HepG2 (cell line): ENCODE data around the gene LILRB2. TPM values are rescaled to one million over a fixed set of nuclear protein-coding genes. Genes with fewer than 3 reads are reported as not detected.

Experiments
- ATAC-seq: fragments of 200-7000 bp; cut with Tn5 transposase; 3 replicates; pipeline ENCODE4 v1.9.1; 2020; ENCODE audit warnings: mild to moderate bottlenecking, moderate library complexity
- BruUV-seq: library from RNA; stranded (reverse); fragments of 400-500 nt; replicated peaks from 2 replicates; lab custom pipeline; 2021; lab: Mats Ljungman, UMichigan
- CTCF ChIA-PET: fragments of 300-600 bp; formaldehyde crosslinking; extraction: SDS; loops from one replicate; lab custom pipeline; 2021; ENCODE audit warnings: low total read pairs, inconsistent platforms, low intra/inter-chr PET ratio; lab: Yijun Ruan, JAX
- POLR2A ChIA-PET: fragments of 350-600 bp; sonication (Branson Sonifier 250); formaldehyde crosslinking; loops from one replicate; lab custom pipeline; 2020; ENCODE audit warnings: antibody characterized with exemption, inconsistent platforms; lab: Yijun Ruan, JAX
- DNase-seq: peaks from one replicate; pipeline ENCODE4 v3.0.0-alpha.2; 2015; ENCODE audit warnings: low spot score
- FAIRE-seq: peaks from 3 replicates; lab custom pipeline; 2011; peaks lifted over from hg19 to GRCh38; lab: Jason Lieb, UNC
- H2AFZ ChIP-seq: one replicate; pipeline ENCODE4 v1.6.1; 2011; ENCODE audit warnings: low read length, inconsistent platforms
- H3K27ac ChIP-seq: fragments of 300-600 bp; 3 replicates; pipeline ENCODE4 v1.8.0; 2011; ENCODE audit warnings: mixed run types, mild to moderate bottlenecking, mixed read lengths, low read length, inconsistent platforms; ENCODE audit not compliant: insufficient read depth; ENCODE audit errors: extremely low read length
- H3K27me3 ChIP-seq, 2 experiments: fragments of 200-600 bp in 1 of 2; 2 replicates in 1 of 2; 3 replicates in 1 of 2; pipeline versions ENCODE4 v1.6.0 to v1.8.0; 2011; ENCODE audit warnings: low read length in 2 of 2, mild to moderate bottlenecking in 2 of 2, moderate library complexity in 2 of 2, inconsistent platforms in 1 of 2; ENCODE audit not compliant: insufficient read depth in 2 of 2, control insufficient read depth in 1 of 2
- H3K36me3 ChIP-seq, 2 experiments: fragments of 200-600 bp in 1 of 2; replicated peaks in 1 of 2; 2 replicates in 1 of 2; 3 replicates in 1 of 2; pipeline versions ENCODE4 v1.5.1 to v1.8.0; 2011; ENCODE audit warnings: low read length in 2 of 2, inconsistent platforms in 1 of 2; ENCODE audit not compliant: insufficient read depth in 2 of 2, control insufficient read depth in 1 of 2
- H3K4me1 ChIP-seq: 2 replicates; pipeline ENCODE4 v1.5.1; 2012; ENCODE audit warnings: low read length, inconsistent platforms; ENCODE audit not compliant: insufficient read depth
- H3K4me2 ChIP-seq: 2 replicates; pipeline ENCODE4 v1.6.0; 2011; ENCODE audit warnings: low read depth, low read length, inconsistent platforms
- H3K4me3 ChIP-seq, 3 experiments: fragments of 200-600 bp in 1 of 3; sonication (generic), shearing (Covaris generic) in 1 of 3; replicated peaks in 1 of 3; 2 replicates each; pipeline ENCODE4 v1.5.1; 2011 to 2016; ENCODE audit warnings: low read length in 3 of 3, inconsistent platforms in 2 of 3, low read depth in 2 of 3, mild to moderate bottlenecking in 2 of 3, control low read depth in 1 of 3, mixed read lengths in 1 of 3; ENCODE audit not compliant: insufficient read depth in 1 of 3
- H3K79me2 ChIP-seq: one replicate; pipeline ENCODE4 v1.6.1; 2011; ENCODE audit warnings: low read length, inconsistent platforms; ENCODE audit not compliant: insufficient read depth
- H3K9ac ChIP-seq: 2 replicates; pipeline ENCODE4 v1.6.0; 2011; ENCODE audit warnings: mild to moderate bottlenecking, low read depth, low read length, inconsistent platforms; ENCODE audit not compliant: insufficient read depth
- H3K9me3 ChIP-seq: 2 replicates; pipeline ENCODE4 v1.5.1; 2012; ENCODE audit warnings: mild to moderate bottlenecking, low read length
- H4K20me1 ChIP-seq: 2 replicates; pipeline ENCODE4 v1.6.0; 2011; ENCODE audit warnings: inconsistent platforms, mild to moderate bottlenecking, low read length, moderate library complexity; ENCODE audit not compliant: insufficient read depth
- CEBPB ChIP-seq: IDR thresholded peaks from 2 replicates; pipeline ENCODE4 v1.6.1; 2011; ENCODE audit warnings: low read depth, low read length, improper control_type of control experiment, borderline replicate concordance
- LBX2 ChIP-seq: sonication (generic); formaldehyde crosslinking; IDR thresholded peaks from 2 replicates; pipeline ENCODE4 v1.5.0; 2020; ENCODE audit warnings: missing genetic modification reagents, mild to moderate bottlenecking, borderline replicate concordance
- MATR3 ChIP-seq: sonication (generic); formaldehyde crosslinking; IDR thresholded peaks from 2 replicates; pipeline ENCODE4 v1.4.0; 2020; ENCODE audit warnings: missing genetic modification reagents
- REL ChIP-seq: sonication (generic); formaldehyde crosslinking; conservative IDR thresholded peaks from 2 replicates; pipeline ENCODE4 v1.8.0; 2022; ENCODE audit warnings: mild to moderate bottlenecking, missing genetic modification reagents, moderate library complexity
- TARDBP ChIP-seq: sonication (generic); formaldehyde crosslinking; IDR thresholded peaks from 2 replicates; pipeline ENCODE4 v1.8.0; 2022; ENCODE audit warnings: mild to moderate bottlenecking, missing genetic modification reagents
- TBX3 ChIP-seq: fragments of 450-650 bp; IDR thresholded peaks from 2 replicates; pipeline ENCODE4 v1.6.1; 2017; ENCODE audit warnings: antibody characterized with exemption, mild to moderate bottlenecking, inconsistent platforms, borderline replicate concordance
- WIZ ChIP-seq: sonication (generic); formaldehyde crosslinking; IDR thresholded peaks from 2 replicates; pipeline ENCODE4 v1.5.1; 2020; ENCODE audit warnings: mild to moderate bottlenecking, missing genetic modification reagents
- ZFP91 ChIP-seq: sonication (generic); formaldehyde crosslinking; IDR thresholded peaks from 2 replicates; pipeline ENCODE4 v1.9.0; 2022; ENCODE audit warnings: missing genetic modification reagents, mild to moderate bottlenecking, borderline replicate concordance
- ZNF512B ChIP-seq: sonication (generic); formaldehyde crosslinking; IDR thresholded peaks from 2 replicates; pipeline ENCODE4 v1.5.1; 2020; ENCODE audit warnings: missing genetic modification reagents, mild to moderate bottlenecking, borderline replicate concordance
- ZNF589 ChIP-seq: sonication (generic); formaldehyde crosslinking; conservative IDR thresholded peaks from 2 replicates; pipeline ENCODE4 v1.8.0; 2022; ENCODE audit warnings: mild to moderate bottlenecking, moderate library complexity, missing genetic modification reagents
- ZNF672 ChIP-seq: sonication (generic); formaldehyde crosslinking; IDR thresholded peaks from 2 replicates; pipeline ENCODE4 v1.8.1; 2022; ENCODE audit warnings: missing genetic modification reagents
- ZNF678 ChIP-seq: sonication (generic); formaldehyde crosslinking; IDR thresholded peaks from 2 replicates; pipeline ENCODE4 v1.4.0; 2020; ENCODE audit warnings: mild to moderate bottlenecking, missing genetic modification reagents
- WGBS: methylation state at CpG from one replicate; pipeline ENCODE4 v1.1.6; 2017; ENCODE audit warnings: low lambda C conversion rate; 5-methylcytosine and 5-hydroxymethylcytosine counted together
- in situ Hi-C: cut with HindIII; loops from 2 replicates; pipeline ENCODE4 v1.10.0; 2017; ENCODE audit warnings: low pct_unique_long_range_greater_than_20kb; ENCODE audit not compliant: extremely low pct_ligation_motif_present
- intact Hi-C: fragments of 100-400 bp; cut with micrococcal nuclease; formaldehyde crosslinking; loops from one replicate; pipeline ENCODE4 v1.10.0; 2022; ENCODE audit not compliant: unreplicated experiment
- polyA plus RNA-seq, 8 experiments: library from polyadenylated mRNA; depleted of rRNA in 3 of 8; stranded (reverse) in 7 of 8; unstranded in 1 of 8; fragments of >200 nt; fragmentation: Illumina TruSeq in 4 of 8; extraction: Trizol in 4 of 8; gene quantifications; 2 replicates each; pipeline versions ENCODE4 v1.2.1 to v1.2.3, GENCODE V29; 2011 to 2016; ENCODE audit warnings: low read depth in 4 of 8, missing spikeins in 1 of 8, mixed read lengths in 1 of 8; ENCODE audit not compliant: insufficient read depth in 1 of 8
- total RNA-seq, 5 experiments: library from RNA; depleted of rRNA; stranded (reverse); fragments of >200 nt; fragmentation: Illumina TruSeq; extraction: Trizol; gene quantifications; 2 replicates each; pipeline ENCODE4 v1.2.3, GENCODE V29; 2016; ENCODE audit warnings: low read depth in 1 of 5
- TF ChIP-seq, protein P1 (sequence below): sonication (generic); formaldehyde crosslinking; conservative IDR thresholded peaks from 2 replicates; pipeline ENCODE4 v1.4.0; 2020; ENCODE audit warnings: missing genetic modification reagents

Gene LILRB2
- total and polyA plus RNA-seq, 2 of the 13 experiments (the other 11 are each of a cell fraction or from before 2014, with no cell fraction given): not detected

- H4K20me1 ChIP-seq: no peaks in the 10 kb centered on the region
- H3K4me2 ChIP-seq: no peak overlapping the region
- BruUV-seq: no TSS peak
- TF ChIP-seq CEBPB: peak; percentile 15; the same call in 1 of the 2 replicates
- TF ChIP-seq, protein P1, sequence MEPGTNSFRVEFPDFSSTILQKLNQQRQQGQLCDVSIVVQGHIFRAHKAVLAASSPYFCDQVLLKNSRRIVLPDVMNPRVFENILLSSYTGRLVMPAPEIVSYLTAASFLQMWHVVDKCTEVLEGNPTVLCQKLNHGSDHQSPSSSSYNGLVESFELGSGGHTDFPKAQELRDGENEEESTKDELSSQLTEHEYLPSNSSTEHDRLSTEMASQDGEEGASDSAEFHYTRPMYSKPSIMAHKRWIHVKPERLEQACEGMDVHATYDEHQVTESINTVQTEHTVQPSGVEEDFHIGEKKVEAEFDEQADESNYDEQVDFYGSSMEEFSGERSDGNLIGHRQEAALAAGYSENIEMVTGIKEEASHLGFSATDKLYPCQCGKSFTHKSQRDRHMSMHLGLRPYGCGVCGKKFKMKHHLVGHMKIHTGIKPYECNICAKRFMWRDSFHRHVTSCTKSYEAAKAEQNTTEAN (CRISPR knock-in tag): no peak
- no peak overlapping the region for H2AFZ ChIP-seq
- CTCF ChIA-PET: no interaction called here
- no peak for ATAC-seq
- peaks cover 1 to 9% of the 10 kb centered on the region in 2 experiments; a peak in 1 of 5 replicates for H3K27me3 ChIP-seq
- FAIRE-seq: no peak
- POLR2A ChIA-PET: no interaction called here
- no peaks in the 10 kb centered on the region for H3K36me3 ChIP-seq
- no peak overlapping the region for H3K4me3 ChIP-seq
- DNase-seq: no peak
- H3K4me1 ChIP-seq: no peaks in the 10 kb centered on the region
- in situ Hi-C loops: no loop called here
- WGBS: 31% methylated on average over 7 of the region's 7 CpGs
- H3K79me2 ChIP-seq: no peaks in the 10 kb centered on the region
- no peak overlapping the region for H3K9ac ChIP-seq
- no peaks in the 10 kb centered on the region for H3K9me3 ChIP-seq
- intact Hi-C loops: no loop called here
- no peak overlapping the region for H3K27ac ChIP-seq
These were observed 38.1 kb upstream of the LILRB2 start for GRCh38 chr19:54319049-54319448.

GRCh38 chr19:54317965-54318240 is 37.0 kb upstream of the LILRB2 start:
- no peak overlapping the region for H3K9ac ChIP-seq
- H3K9me3 ChIP-seq: no peaks in the 10 kb centered on the region
- no TSS peak for BruUV-seq
- no peak for DNase-seq
- no peaks in the 10 kb centered on the region for H3K4me1 ChIP-seq
- no peaks in the 10 kb centered on the region for H4K20me1 ChIP-seq
- no peaks in the 10 kb centered on the region for H3K79me2 ChIP-seq
- peaks cover 1 to 10% of the 10 kb centered on the region in 2 experiments; a peak in 2 of 5 replicates for H3K27me3 ChIP-seq
- 17% methylated on average over 3 of the region's 9 CpGs for WGBS
- in situ Hi-C loops: no loop called here
- CTCF ChIA-PET: no interaction called here
- H3K4me3 ChIP-seq: no peak overlapping the region
- no peaks in the 10 kb centered on the region for H3K36me3 ChIP-seq
- no peak for ATAC-seq
- H3K27ac ChIP-seq: no peak overlapping the region
- FAIRE-seq: no peak
- no peak overlapping the region for H3K4me2 ChIP-seq
- no peak overlapping the region for H2AFZ ChIP-seq
- intact Hi-C loops: no loop called here
- POLR2A ChIA-PET: no interaction called here
- TF ChIP-seq ZNF589 (CRISPR knock-in tag) (no peak), TARDBP (CRISPR knock-in tag) (no peak), LBX2 (no peak), ZNF678 (CRISPR knock-in tag) (no peak), TBX3 (no peak), WIZ (CRISPR knock-in tag) (no peak), ZNF512B (no peak), REL (CRISPR knock-in tag) (no peak), ZNF672 (no peak), ZFP91 (CRISPR knock-in tag) (no peak), MATR3 (CRISPR knock-in tag) (no peak)
